ENCODE results near the gene DNAJC30.
"Not testable (repeated sequence)": the region's sequence is repeated elsewhere in the genome, so short reads cannot be mapped to it uniquely, and the experiment has no call there.

Gene DNAJC30

DNA sequence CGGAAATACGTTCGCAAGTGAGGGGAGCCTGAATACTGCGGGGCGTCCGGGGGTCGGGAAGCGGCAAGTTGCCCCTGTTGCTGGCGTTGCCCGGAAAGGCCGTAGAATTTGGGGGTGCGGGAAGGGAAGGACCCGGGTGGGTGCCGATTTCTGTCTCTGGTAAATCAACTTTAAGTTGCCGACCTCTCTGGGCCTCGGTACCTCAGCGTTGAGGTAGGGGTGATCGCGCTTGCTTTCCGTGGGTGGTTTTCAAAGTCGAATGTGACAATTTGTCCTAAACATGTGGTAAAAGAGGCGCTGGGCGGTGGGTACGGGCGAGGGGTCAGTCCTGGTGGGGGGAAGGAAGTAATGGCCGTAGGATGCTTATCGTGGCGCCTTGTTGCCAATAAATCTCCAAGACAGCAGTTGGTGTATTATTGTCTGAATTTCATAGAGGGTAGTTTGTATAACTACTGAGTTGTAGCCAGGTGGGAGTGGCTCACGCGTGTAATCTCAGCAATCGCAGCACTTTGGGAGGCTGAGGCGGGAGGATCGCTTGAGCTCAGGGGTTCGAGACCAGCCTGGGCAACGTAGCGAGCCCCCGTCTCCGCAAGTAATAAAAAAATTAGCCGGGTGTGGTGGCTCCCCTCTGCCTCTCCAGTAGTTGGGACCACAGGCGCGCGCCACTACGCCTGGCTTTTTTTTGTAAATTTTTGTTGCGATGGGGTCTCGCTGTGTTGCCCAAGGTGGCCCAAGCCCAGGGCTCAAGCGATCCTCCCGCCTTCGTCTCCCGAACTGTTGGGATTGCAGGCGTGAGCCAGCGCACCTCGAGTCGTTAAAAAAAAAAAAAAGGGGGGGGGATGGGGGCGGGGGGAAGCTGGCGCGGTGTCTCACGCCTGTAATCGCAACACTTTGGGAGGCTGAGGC lies 788 bp upstream of the DNAJC30 start:
- no peak for DNase-seq (ENCODE audit: low read depth in 1 of 2, low spot score in 1 of 2)

DNA sequence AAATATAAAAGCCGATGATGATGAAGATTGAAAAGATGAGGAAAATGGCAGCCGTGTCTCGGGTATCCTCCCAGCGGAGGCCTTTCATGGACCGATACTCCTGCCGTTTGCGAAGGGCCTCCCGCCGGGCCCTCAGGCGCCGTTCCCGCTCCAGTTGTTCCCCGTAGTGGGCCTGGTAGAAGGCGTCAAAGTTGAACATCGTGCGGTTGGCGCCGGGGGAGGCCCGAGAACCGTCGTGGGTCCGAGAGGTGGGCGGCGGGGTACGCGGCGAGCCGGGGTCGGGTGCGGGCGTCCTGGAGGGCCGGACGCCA lies 553 bp downstream of the DNAJC30 start:
- DNase-seq (ENCODE audit: low read depth in 1 of 2, low spot score in 1 of 2), result no peak

DNA sequence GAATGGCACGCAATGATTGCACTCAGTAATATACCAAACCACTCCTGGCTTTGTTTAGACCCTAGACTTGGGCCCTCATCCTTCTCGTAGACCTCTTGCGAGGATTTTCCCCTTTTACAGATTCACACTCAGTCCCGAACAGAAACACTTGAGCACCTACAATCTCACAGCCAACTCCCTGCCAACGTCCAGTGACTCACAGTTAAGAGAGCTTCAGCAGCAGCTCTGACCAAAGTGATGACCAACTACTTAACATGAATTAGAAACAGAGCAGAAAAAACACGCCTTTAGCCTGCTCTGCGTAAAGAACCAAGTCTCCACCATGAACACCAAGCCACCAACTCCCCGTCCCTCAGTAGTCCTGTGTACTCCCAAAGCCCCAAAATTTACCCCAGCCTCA lies 2.2 kb downstream of the DNAJC30 start:
- DNase-seq (ENCODE audit: low read depth in 1 of 2, low spot score in 1 of 2), result no peak

DNA sequence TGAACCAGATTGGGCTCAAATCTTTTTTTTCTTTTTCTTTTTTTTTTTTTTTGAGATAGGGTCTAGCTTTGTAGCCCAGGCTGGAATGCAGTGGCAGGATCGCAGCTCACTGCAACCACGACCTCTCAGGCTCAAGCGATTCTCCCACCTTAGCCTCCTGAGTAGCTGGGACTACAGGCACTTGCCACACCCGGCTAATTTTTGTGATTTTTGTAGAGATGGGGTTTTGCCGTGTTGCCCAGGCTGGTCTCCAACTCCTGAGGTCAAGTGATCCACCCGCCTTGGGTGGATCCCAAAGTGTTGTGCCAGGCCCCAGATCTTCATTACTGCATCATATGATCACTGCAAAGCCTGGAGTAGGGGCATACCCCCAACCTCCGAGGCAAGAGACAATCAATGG lies 2.8 kb downstream of the DNAJC30 start:
- no peak for DNase-seq (ENCODE audit: low read depth in 1 of 2, low spot score in 1 of 2)

DNA sequence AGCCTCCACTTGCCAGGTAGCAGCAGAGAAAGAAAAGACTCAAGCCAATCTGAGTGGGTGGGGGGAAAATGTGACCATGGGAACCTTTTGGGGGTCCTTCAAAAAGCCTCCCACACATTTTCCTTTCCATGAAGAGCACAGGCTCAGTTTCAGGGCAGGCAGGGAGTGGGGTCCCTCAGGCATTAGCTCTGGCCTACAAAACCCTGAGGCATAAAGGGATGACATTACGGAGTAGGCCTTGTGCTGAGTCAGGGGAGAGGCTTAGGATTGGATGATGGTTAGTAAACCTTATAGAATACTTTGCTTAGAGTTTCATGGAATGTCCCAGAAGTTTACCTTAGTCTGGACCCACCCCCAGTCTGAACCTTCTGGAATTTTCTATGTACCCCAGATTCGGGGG lies 3.5 kb downstream of the DNAJC30 start:
- no peak for DNase-seq (ENCODE audit: low read depth in 1 of 2, low spot score in 1 of 2)

DNA sequence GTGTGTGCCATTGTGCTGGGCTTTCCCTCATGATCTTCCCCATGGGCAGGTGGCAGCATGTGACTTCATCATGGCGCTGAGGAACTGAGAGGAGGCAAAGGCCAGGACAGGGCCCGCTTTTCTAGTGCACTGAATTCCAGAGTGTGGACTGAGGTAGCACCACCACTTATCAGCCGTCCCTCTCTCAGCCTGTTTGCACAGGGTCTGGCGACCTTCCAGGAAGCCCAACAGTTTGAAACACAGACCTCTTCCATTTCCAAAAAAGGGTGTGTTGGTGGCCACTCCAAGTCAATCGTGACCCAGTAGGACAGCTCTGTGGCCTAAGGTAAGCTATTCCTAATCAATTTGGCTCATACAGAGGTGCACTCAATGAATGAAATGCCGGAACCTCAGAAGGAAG lies 4.4 kb downstream of the DNAJC30 start:
- no peak for DNase-seq (ENCODE audit: low read depth in 1 of 2, low spot score in 1 of 2)

DNA sequence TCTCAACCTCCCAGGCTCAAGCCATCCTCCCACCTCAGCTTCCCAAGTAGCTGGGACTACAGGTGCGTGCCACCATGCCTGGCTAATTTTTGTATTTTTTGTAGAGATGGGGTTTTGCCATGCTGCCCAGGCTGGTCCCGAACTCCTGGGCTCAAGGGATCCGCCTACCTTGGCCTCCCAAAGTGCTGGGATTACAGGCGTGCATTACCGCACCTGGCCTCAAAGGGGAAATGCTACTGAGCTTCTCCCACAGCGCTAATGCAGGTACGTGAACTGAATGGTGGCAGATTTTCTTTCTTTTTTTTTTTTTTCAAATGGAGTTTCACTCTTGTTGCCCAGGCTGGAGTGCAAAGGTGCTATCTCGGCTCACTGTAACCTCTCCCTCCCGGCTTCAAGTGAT lies 7.2 kb downstream of the DNAJC30 start:
- DNase-seq (ENCODE audit: low read depth in 1 of 2, low spot score in 1 of 2), result not testable (repeated sequence)

DNA sequence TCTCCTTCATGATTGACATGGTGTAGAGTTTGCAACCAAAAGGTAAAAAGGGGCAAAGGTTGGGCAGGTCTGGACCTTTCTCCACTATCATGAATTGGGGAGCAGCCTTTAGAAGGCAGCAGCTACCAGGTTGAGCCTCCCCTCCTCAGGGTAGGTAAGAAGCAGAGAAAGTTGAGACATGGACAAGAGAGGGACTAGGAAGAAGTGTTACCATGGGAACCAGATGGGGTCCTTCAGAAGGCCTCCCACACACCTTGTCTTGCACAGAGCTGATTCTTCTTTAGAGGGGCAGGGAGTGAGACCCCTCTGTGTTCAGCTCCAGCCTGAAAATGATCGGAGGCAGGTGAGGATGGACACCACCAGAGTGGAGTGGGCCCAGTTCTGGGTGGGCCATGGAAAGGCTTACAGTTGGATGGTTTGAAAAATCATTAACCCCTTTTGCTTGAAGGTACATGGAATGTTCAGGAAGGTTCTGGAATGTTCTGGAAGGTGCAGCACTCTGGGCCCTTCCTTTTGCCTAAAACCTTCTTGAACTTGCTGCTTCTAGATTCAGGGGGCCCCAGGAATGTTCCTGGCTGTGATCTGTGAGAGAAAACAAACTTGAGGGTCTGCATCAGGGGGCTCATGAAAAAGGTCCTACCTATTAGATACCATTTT lies 8.7 kb downstream of the DNAJC30 start:
- no peak for DNase-seq (ENCODE audit: low read depth in 1 of 2, low spot score in 1 of 2)

DNA sequence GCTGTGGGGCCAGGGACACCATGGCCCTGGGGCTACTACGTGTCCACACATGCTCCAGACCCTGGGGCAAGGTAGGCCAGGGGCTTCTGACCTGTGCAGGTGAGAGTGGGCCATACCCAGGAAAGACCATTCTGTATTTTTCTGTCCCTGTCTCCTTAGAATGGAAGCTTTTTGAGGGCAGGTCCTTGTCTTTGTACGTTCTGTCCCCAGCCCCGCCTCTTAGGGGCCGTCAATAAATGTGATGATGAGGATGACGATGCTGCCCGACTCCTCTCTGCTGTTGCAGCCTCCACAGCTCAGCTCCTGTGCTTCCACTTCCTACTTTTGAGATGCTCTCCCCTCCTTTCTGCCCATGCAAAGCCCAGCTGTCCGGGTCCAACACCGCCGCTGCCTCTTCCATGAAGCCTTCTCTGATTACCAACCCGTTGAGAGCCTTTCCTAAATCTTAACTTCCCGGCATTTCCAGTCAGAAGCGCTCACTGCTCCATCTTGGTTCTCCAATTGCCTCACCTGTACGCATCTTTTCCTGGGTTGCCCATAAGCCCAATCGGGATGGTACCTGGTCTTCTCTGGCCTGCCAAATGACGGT lies 11.3 kb downstream of the DNAJC30 start:
- no peak for DNase-seq (ENCODE audit: low read depth in 1 of 2, low spot score in 1 of 2)

DNA sequence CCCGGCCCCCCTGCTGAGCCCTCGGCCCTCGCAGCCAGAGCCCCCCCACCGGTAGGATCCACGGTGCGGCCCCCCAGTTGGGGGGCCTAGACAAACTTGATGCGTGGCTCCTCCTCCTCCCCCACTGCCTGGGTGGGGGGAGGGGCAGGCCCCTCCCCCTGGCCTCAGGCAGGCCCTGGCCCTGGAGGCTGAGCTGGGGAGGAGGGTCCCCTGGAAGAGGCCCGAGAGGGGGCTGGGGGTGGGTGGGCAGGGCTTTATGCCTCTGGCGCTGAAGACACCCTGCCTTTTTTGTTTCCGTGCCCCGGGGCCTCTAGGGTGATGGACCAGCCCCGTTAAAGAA lies 12.0 kb downstream of the DNAJC30 start:
- no peak for DNase-seq (ENCODE audit: low read depth in 1 of 2, low spot score in 1 of 2)

DNA sequence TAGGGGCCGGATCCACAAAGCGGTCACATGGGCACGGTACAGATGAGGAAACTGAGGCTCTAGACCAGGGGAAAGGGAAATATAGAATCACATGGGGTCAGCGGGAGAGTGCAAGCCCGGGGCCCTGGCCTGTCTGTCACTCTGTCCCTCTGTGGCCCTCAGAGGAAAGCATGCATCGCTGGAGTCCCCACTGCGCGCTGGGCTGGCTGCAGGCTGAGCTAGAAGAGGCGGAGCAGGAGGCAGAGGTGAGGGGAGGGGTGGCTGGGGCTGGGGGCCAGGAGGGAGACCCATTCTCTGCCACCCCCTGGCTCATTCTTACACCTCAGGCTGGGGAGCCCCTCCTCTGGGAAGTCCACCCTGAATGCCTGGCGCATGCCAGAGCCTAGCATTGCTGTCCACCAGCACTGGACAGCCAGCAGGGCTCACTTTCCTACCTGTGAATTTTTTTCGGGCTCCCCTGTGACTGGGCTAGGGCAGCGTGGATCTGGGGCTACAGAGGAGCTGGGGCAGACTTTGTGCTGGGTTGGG lies 13.3 kb downstream of the DNAJC30 start:
- DNase-seq (ENCODE audit: low read depth in 1 of 2, low spot score in 1 of 2), result no peak

DNA sequence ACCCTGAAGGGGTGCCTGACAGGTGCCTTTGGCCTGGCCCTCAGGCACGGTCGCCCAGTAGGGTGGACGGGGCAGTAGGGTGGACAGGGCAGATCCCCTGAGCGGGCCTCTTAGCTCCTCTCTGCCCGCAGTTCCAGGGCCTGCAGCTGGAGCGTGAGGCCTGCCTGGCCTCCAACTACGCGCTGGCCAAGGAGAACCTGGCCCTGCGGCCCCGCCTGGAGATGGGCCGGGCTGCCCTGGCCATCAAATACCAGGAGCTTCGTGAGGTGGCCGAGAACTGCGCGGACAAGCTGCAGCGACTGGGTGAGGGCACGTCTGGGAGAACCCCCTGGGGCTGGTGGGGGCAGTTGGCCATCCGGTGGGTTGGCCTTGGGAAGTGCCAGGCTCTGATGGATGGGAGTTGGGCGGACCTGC lies 14.0 kb downstream of the DNAJC30 start:
- DNase-seq (ENCODE audit: low read depth in 1 of 2, low spot score in 1 of 2), result no peak

DNA sequence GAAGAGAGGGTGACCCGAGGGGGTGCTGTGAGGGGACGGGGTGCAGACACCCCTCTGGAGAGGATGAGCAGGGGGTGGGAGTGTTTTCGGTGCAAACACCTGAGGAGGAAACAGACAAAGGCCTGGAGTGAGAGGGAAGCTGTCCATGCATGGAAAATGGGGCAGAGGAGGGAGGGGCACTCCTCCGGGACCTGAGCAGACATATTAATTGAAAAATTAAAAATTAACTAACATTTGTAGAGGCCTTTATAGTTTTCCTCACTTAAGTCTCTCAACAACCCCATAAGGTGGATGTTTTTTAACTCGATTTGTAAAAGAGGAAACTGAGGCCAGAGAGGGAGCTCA lies 14.4 kb downstream of the DNAJC30 start:
- DNase-seq (ENCODE audit: low read depth in 1 of 2, low spot score in 1 of 2), result no peak

DNA sequence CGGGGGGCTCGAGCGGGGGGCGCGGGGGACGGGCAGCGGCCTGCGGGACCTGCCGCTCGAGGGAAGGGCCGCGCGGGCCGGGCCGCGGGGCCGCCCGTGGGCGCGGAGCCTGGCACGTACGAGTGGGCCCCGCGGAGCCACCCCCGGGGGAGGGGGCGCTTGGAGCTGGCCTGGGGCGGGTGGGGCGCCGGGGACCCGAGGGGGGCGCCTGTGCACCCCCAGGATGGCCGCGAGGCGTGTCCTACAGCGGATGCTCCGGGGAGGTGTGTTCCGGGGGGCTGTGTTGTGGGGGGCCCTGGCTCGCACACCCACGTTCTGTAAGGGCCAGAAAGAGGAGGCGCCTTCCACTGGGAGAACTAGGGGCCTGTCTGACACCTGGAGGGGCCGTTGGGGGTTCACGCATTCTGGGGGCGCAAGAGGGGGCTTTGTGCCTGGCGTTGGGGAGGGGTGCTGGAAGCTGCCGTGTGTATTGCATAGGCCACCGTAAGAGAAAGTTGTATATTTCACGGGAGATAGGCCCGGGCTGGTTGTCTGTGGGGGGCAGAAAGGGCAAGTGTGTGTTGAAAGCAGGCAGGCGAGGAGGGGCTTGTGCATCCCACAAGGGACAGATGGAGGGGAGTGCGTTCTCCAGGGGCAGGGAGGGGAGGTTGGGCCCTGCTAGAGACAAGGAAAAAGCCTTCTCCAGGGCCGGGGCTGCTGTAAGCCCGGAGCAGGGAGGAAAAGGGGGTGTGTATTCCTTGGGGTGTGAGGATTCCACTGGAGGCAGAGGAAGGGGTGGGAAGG lies 15.0 kb downstream of the DNAJC30 start:
- no peak for DNase-seq (ENCODE audit: low read depth in 1 of 2, low spot score in 1 of 2)

DNA sequence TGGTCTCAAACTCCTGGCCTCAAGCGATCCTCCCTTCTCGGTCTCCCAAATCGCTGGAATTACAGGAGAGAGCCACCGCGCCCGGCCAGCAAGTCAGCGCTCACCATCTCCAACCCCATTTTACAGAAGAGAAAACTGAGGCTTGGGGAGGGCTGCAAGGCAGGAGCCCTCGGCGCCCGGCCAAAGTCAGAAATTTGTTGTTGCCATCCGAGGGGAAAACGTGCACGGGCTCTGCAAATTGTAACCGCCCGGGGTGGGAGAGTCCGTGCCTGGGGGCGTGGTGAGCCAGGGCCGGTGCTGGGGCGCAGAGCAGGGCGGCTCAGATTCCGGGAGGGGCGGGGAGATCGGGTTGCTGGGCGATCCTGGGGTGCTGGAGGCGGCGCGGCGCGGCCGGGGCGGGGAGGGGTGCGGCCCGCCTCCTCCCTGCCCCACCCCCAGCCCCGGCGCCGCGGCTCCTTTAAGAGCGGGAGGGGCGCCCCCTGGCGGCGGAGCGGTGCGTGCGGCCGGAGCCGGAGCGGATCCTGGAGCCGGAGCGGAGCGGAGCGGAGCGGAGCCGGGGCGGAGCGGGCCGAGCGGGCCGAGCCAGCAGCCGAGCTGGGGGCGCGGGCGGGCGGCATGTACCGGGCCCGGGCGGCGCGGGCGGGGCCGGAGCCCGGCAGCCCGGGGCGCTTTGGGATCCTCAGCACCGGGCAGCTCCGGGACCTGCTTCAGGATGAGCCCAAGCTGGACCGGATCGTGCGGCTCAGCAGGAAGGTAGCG lies 15.7 kb downstream of the DNAJC30 start, which contains the start of gene VPS37D:
Gene VPS37D, plus strand, starts transcription at position 488 of the 759 bp plus-strand sequence. Its CDS starts 128 bp downstream, at position 616.
- DNase-seq (ENCODE audit: low read depth in 1 of 2, low spot score in 1 of 2), result peak; percentile 91 to 93

DNA sequence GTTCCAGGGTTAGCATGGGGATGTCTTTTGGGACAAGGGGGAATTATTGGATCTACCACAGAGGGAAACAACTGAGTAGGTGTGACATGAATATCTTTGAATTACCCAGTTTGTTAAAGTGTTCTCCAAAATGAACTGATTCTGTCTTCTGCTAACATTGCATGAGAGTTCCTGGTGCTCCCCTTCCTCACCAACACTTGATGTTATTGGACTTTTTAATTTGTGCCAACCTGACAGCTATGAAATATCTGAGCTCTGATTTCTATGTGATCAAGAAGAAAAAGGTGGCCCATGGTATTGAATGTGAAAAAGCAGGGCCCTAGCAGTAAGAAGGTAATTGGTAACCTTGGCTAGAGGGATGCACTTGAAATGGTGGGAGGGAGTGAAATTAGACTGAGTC lies 20.2 kb downstream of the DNAJC30 start:
- DNase-seq (ENCODE audit: low read depth in 1 of 2, low spot score in 1 of 2), result no peak

DNA sequence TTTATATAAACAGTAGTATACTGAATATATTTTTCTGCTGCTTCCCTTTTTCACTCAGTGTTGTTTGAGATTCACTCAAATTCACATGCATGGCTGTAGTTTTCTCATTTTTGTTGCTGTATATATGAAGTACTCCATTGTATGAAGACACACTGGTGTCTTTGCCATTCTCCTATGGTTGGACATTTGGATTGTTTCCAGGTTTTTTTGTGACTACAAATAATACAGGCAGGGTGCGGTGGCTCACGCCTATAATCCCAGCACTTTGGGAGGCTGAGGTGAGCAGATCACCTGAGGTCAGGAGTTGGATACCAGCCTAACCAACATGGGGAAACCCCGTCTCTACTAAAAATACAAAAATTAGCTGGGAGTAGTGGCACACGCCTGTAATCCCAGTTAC lies 22.7 kb downstream of the DNAJC30 start:
- not testable (repeated sequence) for DNase-seq (ENCODE audit: low read depth in 1 of 2, low spot score in 1 of 2)

DNA sequence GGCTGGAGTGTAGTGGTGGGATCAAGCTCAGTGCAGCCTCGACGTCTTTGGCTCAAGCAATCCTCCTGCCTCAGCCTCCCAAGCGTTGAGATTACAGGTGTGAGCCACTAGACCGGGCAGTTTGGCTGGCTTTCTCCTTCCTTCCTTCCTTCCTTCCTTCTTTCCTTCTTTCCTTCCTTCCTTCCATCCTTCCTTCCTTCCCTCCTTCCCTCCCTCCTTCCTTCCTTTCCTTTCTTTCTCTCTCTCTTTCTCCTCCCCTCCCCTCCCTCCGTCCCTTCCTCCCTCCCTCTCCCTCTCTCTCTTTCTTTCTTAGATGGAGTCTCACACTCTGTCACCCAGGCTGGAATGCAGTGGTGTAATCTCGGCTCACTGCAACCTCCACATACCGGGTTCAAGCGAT lies 23.3 kb downstream of the DNAJC30 start:
- no peak for DNase-seq (ENCODE audit: low read depth in 1 of 2, low spot score in 1 of 2)

DNA sequence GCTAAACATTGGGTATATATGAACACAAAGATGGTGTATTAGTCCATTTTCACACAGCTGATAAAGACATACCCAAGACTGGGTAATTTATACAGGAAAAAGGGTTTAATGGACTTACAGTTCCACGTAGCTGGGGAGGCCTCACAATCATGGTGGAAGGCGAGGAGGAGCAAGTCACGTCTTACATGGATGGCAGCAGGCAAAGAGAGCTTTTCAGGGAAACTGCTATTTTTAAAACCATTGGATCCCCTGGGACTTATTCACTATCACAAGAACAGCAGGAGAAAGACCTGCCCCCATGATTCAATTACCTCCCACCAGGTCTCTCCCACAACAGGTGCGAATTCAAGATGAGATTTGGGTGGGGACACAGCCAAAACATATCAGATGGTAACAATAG lies 27.9 kb downstream of the DNAJC30 start:
- DNase-seq (ENCODE audit: low read depth in 1 of 2, low spot score in 1 of 2), result not testable (repeated sequence)

DNA sequence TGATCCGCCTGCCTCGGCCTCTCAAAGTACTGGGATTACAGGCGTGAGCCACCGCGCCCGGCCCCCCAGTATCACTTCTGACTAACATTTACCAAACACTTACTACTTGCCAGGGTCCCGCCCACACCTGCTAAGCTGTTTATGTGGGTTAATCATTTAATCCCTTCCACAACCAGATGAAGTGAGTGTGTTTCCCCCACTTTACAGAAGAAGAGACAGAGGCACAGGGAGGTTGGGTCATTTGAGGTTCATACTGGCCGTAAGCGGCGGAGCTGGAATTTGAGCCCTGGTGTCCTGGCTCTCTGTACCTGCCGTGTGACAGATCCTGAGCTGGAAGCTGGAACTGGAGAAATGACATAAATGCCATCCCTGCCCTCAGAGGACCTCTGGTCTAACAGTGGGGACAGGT lies 30.7 kb downstream of the DNAJC30 start:
- DNase-seq (ENCODE audit: low read depth in 1 of 2, low spot score in 1 of 2), result no peak

DNA sequence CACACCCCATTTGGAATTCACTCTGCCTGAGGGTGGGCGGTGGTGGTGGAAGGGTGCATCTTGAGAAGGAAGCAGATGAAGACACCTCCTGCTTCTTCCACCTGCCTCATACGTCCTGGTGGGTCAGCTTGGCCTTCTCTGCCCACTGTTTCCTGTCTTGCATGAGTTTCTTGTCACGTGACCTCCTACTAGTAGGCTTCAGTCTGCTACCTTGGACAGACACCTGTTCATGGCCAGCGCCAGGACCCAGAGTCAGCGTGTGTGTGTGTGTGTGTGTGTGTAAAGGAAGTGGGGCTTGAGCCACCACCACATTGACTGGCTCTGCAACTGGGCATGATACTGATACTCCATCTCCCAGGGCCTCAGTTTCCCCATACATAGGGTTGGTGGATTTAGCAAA lies 32.7 kb downstream of the DNAJC30 start:
- no peak for DNase-seq (ENCODE audit: low read depth in 1 of 2, low spot score in 1 of 2)

All from stimulated activated CD4-positive, alpha-beta T cell treated with anti-CD3 and anti-CD28 coated beads, Interleukin-15, amount 100 ng/mL, for 1 hour (primary cell).